ENCODE data around the gene PTPRE.

PTPRE gene

DNA sequence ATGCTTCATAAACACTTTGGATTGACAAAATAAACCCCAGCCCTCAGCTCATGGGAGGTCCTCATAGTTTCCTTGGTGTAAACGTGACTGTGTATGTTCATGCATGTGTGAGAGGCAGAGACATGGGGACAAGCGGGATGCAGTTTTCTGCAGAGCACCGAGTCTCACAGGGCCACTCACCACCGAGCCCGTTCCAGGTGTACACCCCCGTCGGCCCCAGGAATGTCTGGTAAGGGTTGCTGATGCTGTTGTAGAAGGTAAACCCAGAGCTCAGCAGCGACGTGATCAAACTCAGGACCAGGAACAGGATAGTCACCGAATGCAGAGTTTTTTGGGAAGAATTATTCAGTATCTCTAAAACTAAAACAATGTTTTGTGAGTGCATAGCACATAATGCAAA, 23.4 kb upstream of the PTPRE start:
- no peak for DNase-seq

DNA sequence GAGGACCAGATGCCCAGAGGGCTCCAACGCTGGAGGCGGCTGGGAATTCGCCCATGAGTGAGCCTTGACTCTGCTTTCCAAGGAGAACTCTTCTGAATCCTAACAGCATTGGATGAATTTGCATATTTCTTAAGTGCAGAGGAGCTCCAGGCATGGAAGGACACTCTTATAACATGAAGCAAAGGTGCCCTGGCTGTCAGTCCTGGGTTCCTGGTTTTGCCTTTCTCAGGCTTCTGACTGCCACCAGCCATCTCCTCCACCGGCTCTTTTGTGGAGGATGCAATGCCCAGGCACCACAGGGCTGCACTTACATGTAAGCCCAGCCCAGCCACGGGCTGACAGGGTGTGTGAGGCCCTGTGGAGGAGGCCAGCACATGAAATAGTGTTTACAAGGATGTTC, 22.4 kb upstream of the PTPRE start:
- no peak for DNase-seq

DNA sequence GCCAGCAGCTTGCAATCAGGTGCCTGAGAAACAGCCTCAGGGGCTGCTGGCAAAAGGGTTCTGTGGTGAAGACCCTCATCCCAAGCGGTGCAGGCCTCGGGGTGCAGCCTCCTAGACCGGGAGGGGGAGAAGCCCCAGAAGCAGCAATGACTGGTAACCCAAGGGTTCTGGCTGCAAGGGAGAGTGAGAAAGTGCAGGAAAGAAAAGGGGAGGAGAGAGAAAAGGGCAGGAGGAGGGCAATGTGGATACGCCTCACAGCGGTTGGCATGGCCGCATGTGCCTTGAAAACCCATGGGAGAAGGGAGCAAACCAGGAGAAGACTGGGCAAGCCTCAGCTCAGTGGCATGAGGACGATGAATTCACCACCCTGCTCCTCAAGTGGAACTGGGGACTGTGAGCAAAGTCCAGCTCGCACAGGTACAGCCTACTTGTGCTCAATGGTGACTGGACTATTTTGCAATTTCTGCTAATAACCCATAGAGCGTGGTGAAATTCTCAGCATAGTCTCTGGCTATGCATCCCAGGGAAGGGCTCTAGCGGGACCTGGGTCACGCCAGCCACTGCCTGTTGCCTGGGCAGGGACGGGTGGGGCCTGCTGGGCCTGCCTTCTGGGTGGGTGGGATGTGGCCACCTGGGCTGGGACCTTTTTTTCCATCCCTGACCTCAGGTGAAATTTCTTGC, 20.4 kb upstream of the PTPRE start:
- DNase-seq = no peak

DNA sequence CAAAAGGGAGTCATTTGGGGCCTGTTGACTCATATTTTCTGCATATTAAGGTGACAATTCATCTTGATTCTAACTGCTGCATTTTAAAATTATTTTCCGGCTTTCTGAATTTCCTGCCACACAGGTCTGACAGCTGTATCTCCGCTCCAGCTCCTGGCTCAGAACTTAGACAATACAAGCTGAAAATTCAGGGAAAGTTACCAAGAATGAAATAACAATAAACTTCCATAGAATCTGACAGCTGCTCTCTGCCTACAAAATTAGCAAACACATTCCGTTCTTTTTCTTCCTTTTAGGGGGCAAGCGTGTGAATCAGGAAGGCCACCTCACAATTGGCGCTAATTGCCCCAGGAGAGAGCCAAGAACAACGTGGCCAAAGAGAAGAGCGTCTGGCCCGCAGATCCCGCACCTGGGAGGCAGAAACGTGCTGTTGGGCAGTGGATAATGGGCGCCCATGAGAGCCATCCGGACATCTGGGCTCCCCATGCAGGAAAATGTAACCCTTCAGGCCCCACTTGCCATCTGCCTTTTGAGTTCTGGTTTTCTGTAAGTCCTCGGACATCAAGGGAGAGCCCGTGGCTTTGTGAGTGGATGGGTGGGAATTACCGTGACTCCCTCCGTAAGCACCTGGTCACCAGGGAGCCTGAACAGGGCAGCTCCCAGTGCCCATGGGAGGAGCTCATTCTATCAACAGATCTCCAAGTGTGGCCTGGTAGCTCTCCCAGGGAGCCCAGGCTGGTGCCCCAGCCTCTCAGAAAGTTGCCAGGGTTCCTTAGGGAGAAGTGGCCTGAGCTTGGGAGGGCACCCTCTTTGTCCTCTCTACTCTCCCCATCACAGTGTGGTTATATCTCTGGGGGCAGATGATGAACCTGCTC, 19.1 kb upstream of the PTPRE start:
- no peak for DNase-seq

DNA sequence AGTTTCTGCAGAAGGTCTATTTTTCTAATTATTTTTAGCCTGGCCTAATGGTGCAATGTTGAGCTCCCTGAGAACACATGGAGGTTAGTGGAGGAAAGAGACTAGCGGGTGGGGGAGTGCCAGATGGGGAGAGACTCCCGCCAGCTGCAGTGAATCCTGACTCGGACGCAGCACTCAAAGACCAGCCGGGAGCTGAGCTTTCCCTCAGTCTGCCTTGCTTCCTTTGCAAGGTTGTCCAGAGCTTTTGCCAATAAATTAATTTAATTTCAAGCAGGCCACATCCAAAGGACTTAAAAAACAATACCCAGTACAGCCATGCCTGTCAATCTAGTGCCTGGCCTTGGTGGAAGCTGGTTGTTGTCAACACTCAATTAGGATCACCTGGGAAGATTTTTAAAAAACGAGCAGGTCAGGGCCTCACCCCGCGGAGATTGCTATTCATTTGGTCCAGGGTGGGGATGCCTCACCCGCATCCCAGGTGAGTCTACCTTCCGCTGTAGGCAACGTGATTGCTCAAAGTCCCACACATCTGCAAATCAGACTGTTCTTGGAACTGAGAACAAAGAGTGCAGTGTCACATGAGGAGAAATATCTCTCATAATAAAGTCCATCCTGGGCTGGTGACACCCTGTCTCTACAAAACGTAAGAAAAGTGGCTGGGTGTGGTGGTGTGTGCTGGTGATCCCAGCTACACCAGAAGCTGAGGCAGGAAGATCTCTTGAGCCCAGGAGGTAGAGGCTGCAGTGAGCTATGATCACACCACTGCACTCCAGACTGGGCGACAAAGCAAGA, 18.2 kb upstream of the PTPRE start:
- DNase-seq = no peak

DNA sequence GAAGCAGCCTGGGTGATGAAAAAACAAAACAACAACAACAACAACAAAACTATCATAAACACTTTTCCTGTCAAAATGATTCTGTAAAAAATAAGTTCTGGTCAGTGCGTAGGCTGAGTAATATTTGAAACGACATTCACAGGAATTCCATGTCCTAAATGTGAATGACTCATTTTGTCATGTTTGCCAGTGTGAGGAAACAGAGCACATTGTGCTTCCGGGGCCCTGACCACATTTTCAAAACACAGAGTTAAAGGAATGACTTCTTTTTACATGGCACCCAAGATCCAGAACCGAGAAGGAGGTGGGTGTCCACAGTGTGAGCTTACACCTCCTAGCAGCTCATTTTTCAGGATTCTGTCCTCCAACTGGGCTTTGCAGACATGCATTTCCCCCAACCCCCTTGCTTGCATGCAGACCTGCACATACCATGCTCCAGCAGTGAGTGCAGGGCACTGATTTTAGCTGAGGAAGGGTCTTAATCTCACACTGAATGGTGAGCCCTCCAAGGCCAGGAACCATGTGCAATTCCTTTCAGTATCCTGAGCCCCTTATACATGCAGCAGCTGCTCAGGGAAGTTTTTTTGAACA, 17.2 kb upstream of the PTPRE start:
- no peak for DNase-seq

GRCh38 chr10:127890216-127890615, 16.7 kb upstream of the PTPRE start:
- no peak for DNase-seq

DNA sequence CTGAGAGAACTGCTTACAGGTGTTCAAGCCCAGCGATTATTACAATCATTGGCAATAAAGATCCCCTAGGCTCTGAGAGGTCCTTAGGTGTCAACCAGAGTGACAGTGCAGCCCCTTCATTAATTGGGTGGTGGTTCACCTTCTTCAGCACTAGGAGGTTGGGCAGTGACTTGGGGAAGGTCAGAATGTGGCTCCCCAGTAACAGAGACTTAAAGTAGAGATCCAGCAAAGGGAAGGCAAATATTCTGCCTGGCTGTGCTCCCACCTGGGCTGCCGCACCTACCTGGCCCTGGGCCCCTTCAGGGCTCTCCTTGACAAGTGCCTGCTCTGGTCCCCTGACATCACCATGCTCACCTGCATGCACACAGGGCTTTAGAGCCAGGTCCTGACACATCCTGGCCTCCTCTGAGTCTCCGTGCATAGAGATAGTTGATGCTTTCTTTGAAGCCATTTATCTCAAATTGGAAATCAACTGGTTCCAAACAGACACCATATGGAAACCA, 16.0 kb upstream of the PTPRE start:
- DNase-seq = no peak

GRCh38 chr10:127892743-127893142, 14.2 kb upstream of the PTPRE start, which contains the start of gene CLRN3:
CLRN3 (minus strand) TSS chr10:127892941; CDS start chr10:127892784, 157 bp downstream.
- DNase-seq = no peak

DNA sequence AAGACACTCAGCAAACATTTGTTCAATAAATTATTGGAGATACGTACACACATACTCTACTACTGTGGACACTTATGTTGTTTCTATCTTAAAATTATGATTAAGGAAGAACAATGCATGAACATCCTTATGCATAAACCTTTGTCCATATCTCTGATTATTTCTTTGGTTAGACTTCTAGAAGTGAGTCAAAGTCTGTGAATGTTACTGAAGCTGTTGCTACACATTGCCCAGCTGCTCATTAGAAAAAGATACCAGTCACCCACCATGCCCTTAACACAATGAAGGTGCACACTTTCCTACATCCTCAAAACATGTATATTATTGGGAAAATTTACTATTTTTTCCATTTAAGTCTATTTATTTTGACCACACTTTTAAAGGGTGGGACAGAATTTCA, 12.8 kb upstream of the PTPRE start:
- DNase-seq = no peak

GRCh38 chr10:127896590-127896989, 10.3 kb upstream of the PTPRE start:
- DNase-seq = no peak

DNA sequence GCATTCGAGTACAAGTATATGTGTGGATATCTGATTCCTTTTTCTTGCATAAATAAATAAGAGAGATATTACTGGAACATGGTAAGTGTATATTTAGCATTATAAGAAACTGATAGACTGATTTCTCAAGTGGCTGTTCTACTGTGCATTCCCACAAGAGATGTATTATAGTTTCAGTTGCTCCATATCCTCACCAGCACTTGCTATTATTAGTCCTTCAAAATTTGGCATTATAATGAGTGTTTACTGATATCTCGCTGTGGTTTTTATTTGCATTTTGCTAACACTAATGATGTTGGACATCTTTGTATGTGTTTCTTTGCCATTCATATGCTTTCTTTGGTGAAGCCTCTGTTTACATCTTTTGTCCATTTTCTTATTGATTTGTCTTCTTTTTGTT, 9.7 kb upstream of the PTPRE start:
- DNase-seq = no peak

GRCh38 chr10:127899766-127900387, 7.0 kb upstream of the PTPRE start:
- peak in 2 of 14 donors; percentile 10 to 28 for DNase-seq

GRCh38 chr10:127903789-127904188, 3.1 kb upstream of the PTPRE start:
- no peak for DNase-seq

DNA sequence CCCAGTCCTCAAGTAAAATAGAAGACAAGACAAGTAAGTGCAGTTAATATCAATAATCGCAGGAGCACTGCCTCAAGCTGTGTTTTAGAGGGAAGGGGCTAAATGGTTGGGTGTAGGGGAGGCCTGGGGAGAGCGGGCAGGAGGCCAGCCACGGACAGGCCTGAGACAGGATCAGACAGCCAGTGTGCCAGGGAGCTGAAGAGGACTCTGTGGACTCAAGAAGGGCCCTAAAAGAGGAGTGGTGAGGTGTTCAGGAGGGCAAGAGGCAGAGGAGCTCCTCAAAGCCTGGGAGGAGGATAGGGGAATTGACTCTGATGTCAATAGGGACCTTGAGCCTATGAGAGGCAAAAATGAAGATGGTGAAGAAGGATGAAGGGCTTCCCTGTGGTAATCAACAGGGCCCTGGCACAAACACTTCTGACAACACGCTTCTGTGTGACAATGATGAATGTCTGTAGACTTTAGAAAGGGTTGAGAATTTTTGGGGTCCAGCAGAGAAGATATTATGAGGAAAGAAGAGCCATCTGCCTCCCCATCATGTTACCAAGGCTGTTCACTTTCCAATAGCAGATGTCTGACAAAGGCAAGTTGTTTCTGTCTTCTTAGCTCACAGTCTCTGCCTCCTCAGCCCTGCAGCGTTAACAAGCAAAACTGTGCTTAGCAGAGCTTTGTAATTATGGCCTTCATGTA, 2.4 kb upstream of the PTPRE start:
- DNase-seq = no peak

GRCh38 chr10:127905001-127905847, 1.7 kb upstream of the PTPRE start:
- DNase-seq = peak in 1 of 14 donors; percentile 17

DNA sequence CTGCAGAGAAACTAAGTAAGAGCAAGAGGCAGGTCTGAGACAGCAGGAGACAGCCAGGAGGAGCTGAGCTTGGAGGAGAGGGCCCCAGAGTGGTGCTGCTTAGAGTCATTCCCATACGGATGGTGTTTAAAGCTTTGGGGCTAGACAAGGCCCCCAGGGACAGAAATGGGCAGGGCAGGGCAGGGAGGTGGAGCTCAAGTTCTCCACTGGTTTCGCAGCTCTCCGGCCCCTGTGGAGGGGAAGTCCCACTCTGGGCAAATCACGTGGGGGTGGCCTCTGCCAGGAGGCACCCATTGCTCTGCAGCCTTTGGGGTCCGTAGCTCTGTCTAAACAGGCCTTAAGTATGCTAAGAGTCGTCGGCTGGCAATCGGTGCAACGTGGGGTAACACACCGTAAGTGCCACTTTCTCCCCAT, 1.0 kb upstream of the PTPRE start:
- peak in 2 of 14 donors; percentile 17 for DNase-seq

DNA sequence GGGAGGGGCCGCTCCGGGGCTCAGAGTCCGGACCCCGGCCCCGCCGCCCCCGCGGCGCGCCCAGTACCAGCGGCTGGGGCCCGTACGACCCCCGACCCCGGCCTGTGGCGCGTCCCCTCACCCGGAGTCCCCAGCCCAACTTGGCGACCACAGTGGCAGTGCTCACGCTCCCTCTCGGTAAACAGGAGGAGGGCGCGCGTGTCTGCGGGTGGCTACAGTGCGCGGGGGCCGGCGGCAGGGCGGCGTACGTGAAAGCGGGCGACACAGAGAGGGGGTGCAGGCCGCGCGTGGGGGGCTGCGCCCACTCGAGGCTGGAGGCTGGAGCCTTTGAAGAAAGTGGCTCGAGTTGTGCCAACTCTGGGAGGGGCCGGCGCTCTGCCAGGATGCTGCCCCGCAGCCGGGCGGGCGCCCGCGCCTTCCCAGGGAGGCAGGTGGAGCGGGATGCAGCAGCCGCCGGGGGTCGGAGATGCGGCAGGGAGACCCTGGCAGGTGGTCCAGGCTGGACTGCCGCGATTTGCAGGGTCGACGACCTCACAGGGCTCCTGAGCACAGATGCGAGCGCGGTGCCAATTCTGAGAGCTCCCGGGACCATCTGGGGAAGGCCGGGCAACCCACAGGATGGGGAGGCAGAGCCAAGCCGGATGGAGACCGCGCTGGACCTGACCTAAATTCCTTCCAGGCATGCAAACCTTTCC, 655 bp downstream of the PTPRE start:
- peak in 8 of 14 donors; percentile 31 to 79 (median 60) for DNase-seq

DNA sequence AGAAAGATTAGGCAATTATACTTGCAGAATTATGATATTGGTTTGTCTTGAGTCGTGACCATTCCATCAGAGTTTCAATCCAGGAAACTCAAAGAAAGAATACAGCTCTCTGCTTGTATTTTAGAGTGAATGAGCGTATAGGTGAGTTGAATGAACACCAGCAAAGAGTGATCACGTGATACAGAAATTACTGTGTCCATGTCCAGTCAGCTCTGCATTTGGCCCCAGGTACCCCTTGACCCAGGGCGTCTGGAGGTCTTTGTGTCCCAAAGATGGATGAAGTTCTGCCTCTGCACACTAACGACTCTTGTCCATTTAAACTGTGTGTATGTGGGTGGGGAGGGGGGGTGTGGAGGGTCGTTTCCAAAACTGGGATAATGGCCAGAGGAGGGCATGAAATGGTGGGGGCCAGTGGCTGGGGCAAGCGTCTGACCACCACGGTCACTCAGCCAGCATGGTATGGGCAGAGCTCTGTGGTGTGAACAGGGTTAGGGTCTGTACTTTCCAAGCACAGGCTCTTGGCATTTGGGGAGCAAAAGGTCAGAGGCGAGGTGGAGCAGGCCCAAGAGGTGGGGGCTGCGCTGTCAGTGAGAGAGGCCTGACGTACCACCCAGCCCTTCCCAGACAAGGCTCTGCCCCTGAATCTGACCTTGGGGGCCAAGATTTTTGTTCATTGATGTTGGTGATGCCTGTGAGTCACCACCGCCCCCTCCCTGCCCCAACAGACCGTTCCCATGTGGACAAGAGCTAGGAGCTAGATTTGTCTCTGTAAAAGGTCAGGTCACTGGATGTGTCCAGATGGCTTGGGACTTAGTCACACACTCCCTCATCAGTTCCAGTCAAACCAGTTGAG, 1.4 kb downstream of the PTPRE start:
- DNase-seq = peak in 2 of 14 donors; percentile 53 to 81
